Erythroblast (primary cell): ENCODE data around the gene MUC13.

Experiments used
- GATA1 ChIP-seq: IDR thresholded peaks from 2 replicates; pipeline ENCODE4 v1.6.1; 2011; ENCODE audit warnings: low read depth, mild to moderate bottlenecking, control low read depth, low read length, moderate library complexity
- POLR2A ChIP-seq: IDR thresholded peaks from 2 replicates; pipeline ENCODE4 v1.6.1; 2011; ENCODE audit warnings: mild to moderate bottlenecking, low read length

GRCh38 chr3:124974691-124975090 is 40.1 kb upstream of the MUC13 start:
- no peak for TF ChIP-seq POLR2A
- TF ChIP-seq GATA1: no peak
